ENCODE data around the gene ULK4.
"Not testable (repeated sequence)": the region's sequence is repeated elsewhere in the genome, so short reads cannot be mapped to it uniquely, and the experiment has no call there.

The ULK4 gene

DNA sequence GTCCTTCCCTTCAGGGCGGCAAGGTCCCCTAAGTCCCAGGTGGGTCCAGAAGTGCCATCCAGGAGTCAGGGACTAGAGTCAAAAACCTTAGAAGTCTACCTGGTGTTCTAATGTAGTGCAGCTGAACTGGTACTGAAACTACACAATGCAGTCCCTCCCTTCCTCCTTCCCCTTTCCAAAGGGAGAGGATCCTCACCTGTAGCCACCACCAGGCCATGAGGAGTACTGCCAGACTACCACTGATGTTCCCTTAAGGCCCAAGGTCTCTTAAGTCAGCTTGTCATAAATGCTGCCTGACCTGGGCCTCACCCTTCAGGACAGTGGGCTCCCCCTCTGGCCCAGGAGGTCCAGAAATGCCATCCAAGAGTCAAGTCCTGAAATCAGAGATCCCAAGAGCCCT lies 98.9 kb downstream of the ULK4 start:
- TF ChIP-seq, protein P1, sequence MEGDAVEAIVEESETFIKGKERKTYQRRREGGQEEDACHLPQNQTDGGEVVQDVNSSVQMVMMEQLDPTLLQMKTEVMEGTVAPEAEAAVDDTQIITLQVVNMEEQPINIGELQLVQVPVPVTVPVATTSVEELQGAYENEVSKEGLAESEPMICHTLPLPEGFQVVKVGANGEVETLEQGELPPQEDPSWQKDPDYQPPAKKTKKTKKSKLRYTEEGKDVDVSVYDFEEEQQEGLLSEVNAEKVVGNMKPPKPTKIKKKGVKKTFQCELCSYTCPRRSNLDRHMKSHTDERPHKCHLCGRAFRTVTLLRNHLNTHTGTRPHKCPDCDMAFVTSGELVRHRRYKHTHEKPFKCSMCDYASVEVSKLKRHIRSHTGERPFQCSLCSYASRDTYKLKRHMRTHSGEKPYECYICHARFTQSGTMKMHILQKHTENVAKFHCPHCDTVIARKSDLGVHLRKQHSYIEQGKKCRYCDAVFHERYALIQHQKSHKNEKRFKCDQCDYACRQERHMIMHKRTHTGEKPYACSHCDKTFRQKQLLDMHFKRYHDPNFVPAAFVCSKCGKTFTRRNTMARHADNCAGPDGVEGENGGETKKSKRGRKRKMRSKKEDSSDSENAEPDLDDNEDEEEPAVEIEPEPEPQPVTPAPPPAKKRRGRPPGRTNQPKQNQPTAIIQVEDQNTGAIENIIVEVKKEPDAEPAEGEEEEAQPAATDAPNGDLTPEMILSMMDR (IDR thresholded peaks at IDR 0.05; ENCODE audit: control insufficient read depth, insufficient read depth, low read depth, low read length, missing control alignments): no peak
- no peak for DNase-seq (ENCODE audit: low read depth)
- H3K4me3 ChIP-seq (ENCODE audit: control insufficient read depth, low read depth, low read length): no peak overlapping the region

- not testable (repeated sequence) for DNase-seq (ENCODE audit: low read depth); H3K4me3 ChIP-seq (ENCODE audit: control insufficient read depth, low read depth, low read length)
Observed at GRCh38 chr3:41860489-41860888, 101.4 kb downstream of the ULK4 start.

DNA sequence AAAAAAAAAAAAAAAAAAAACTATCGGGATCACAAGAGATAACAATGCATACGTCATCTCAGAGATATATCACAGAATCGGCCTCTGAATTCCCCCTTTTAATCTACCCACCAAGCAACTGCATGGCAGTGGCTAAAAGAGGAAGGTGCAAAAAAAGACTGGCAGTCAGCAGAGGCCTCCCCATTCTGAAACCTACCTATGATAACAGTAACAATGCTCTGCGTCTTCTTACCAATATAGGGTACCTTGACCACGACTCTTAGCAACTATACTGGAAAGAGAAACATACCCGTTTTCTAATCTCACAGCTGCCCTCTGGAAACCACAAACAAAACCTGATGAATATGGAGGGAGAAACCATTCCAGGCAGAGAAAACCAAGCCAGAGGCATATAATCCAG lies 106.9 kb downstream of the ULK4 start:
- TF ChIP-seq, protein P1 (IDR thresholded peaks at IDR 0.05; ENCODE audit: control insufficient read depth, insufficient read depth, low read depth, low read length, missing control alignments): no peak
- H3K4me3 ChIP-seq (ENCODE audit: control insufficient read depth, low read depth, low read length): no peak overlapping the region
- DNase-seq (ENCODE audit: low read depth): no peak

- TF ChIP-seq, protein P1 (IDR thresholded peaks at IDR 0.05; ENCODE audit: control insufficient read depth, insufficient read depth, low read depth, low read length, missing control alignments): no peak
- no peak for DNase-seq (ENCODE audit: low read depth)
- no peak overlapping the region for H3K4me3 ChIP-seq (ENCODE audit: control insufficient read depth, low read depth, low read length)
Observed at GRCh38 chr3:41853540-41854196, 108.2 kb downstream of the ULK4 start.

- H3K4me3 ChIP-seq (ENCODE audit: control insufficient read depth, low read depth, low read length): no peak overlapping the region
- DNase-seq (ENCODE audit: low read depth): no peak
- TF ChIP-seq, protein P1 (IDR thresholded peaks at IDR 0.05; ENCODE audit: control insufficient read depth, insufficient read depth, low read depth, low read length, missing control alignments): no peak
Observed at GRCh38 chr3:41848753-41849574, 112.9 kb downstream of the ULK4 start.

GRCh38 chr3:41847679-41848078 lies 114.2 kb downstream of the ULK4 start:
- no peak overlapping the region for H3K4me3 ChIP-seq (ENCODE audit: control insufficient read depth, low read depth, low read length)
- TF ChIP-seq, protein P1 (IDR thresholded peaks at IDR 0.05; ENCODE audit: control insufficient read depth, insufficient read depth, low read depth, low read length, missing control alignments): no peak
- no peak for DNase-seq (ENCODE audit: low read depth)

DNA sequence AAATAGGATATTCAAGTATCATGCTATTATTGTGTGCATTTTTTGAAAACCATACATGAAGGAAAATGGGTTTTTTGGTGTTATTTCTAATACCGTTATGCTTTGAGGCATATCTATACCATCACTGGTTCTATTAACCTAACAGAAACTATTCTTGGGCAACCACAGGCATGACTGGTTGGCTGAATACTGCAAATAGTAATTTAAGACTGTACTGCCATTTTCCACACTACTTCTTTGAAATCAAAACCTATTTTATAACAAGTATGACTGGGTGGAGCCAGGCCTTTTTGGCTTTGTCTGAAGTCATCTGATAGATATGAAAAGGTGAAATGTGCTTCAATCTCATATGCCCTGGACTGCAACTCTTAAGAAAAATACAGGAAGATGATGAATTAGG lies 115.1 kb downstream of the ULK4 start:
- H3K4me3 ChIP-seq (ENCODE audit: control insufficient read depth, low read depth, low read length): no peak overlapping the region
- TF ChIP-seq, protein P1 (IDR thresholded peaks at IDR 0.05; ENCODE audit: control insufficient read depth, insufficient read depth, low read depth, low read length, missing control alignments): no peak
- no peak for DNase-seq (ENCODE audit: low read depth)
